Measurements from ENCODE around the gene HIVEP3.

- TF ChIP-seq, protein P1, sequence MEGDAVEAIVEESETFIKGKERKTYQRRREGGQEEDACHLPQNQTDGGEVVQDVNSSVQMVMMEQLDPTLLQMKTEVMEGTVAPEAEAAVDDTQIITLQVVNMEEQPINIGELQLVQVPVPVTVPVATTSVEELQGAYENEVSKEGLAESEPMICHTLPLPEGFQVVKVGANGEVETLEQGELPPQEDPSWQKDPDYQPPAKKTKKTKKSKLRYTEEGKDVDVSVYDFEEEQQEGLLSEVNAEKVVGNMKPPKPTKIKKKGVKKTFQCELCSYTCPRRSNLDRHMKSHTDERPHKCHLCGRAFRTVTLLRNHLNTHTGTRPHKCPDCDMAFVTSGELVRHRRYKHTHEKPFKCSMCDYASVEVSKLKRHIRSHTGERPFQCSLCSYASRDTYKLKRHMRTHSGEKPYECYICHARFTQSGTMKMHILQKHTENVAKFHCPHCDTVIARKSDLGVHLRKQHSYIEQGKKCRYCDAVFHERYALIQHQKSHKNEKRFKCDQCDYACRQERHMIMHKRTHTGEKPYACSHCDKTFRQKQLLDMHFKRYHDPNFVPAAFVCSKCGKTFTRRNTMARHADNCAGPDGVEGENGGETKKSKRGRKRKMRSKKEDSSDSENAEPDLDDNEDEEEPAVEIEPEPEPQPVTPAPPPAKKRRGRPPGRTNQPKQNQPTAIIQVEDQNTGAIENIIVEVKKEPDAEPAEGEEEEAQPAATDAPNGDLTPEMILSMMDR (conservative IDR thresholded peaks at IDR 0.05; ENCODE audit: low read depth, low read length): no peak
- TF ChIP-seq EZH2 (IDR thresholded peaks at IDR 0.05; ENCODE audit: borderline replicate concordance, low read depth, low read length, poor library complexity, severe bottlenecking): no peak
These were observed 214.5 kb downstream of the HIVEP3 start for GRCh38 chr1:41704196-41704595.
